Sigmoid colon (tissue), 7 donors: ENCODE data around the gene PGLYRP4. TPM values are rescaled to one million over a fixed set of nuclear protein-coding genes. Genes with fewer than 3 reads are reported as not detected.

ENCODE experiments used
- DNase-seq: peaks from one replicate; pipeline ENCODE4 v3.0.0-alpha.2; 2019
- H3K27ac ChIP-seq, 4 donors: fragments of 200-600 bp; sonication (generic); one replicate each; pipeline ENCODE4 v1.5.1; 2016 to 2019; ENCODE audit warnings: mild to moderate bottlenecking in 1 of 4
- H3K27me3 ChIP-seq, 3 donors: fragments of 200-600 bp; sonication (generic); one replicate each; pipeline ENCODE4 v1.5.1; 2019; ENCODE audit warnings: mild to moderate bottlenecking in 1 of 3
- H3K36me3 ChIP-seq, 4 donors: fragments of 200-600 bp; sonication (generic); one replicate each; pipeline ENCODE4 v1.5.1; 2016 to 2019
- H3K4me1 ChIP-seq, 4 donors: fragments of 200-600 bp; sonication (generic); one replicate each; pipeline ENCODE4 v1.5.1; 2017 to 2019
- H3K4me3 ChIP-seq, 4 donors: fragments of 200-600 bp; sonication (generic); one replicate each; pipeline ENCODE4 v1.5.1; 2017 to 2019; ENCODE audit warnings: mild to moderate bottlenecking in 2 of 4, moderate library complexity in 1 of 4
- H3K9me3 ChIP-seq, 4 donors: fragments of 200-600 bp in 3 of 4; sonication (generic) in 3 of 4; one replicate each; pipeline versions ENCODE4 v1.5.1 to v1.6.1; 2013 to 2019
- EP300 ChIP-seq, 4 donors: sonication (generic); formaldehyde crosslinking; IDR thresholded peaks; one replicate each; pipeline ENCODE4 v1.6.1; 2017; ENCODE audit warnings: antibody characterized with exemption in 4 of 4
- POLR2A ChIP-seq, 2 donors: fragments of 450-650 bp; IDR thresholded peaks; one replicate each; pipeline ENCODE4 v1.6.1; 2016; ENCODE audit warnings: antibody characterized with exemption in 2 of 2, mild to moderate bottlenecking in 2 of 2, moderate library complexity in 2 of 2
- POLR2AphosphoS5 ChIP-seq, 4 donors: sonication (generic); formaldehyde crosslinking; IDR thresholded peaks; one replicate each; pipeline ENCODE4 v1.6.1; 2017; ENCODE audit warnings: antibody characterized with exemption in 4 of 4
- WGBS, 2 donors: extraction: QIAGEN DNeasy Blood & Tissue Kit; methylation state at CpG; one replicate each; pipeline ENCODE4 v1.1.7; 2013; 5-methylcytosine and 5-hydroxymethylcytosine counted together
- intact Hi-C: fragments of 100-400 bp; cut with DNase I; formaldehyde crosslinking; loops from one replicate; pipeline ENCODE4 v1.15.1; 2023
- polyA plus RNA-seq, 3 donors: library from polyadenylated mRNA; stranded (reverse); fragments of 200-250 nt; gene quantifications; one replicate each; pipeline ENCODE4 v1.2.3, GENCODE V29; 2013
- total RNA-seq, 4 donors: library from RNA; depleted of rRNA; stranded (reverse); fragments of >200 nt; gene quantifications; one replicate each; pipeline ENCODE4 v1.1.0, GENCODE V29; 2016
- TF ChIP-seq, protein P1 (sequence below), 4 experiments: fragments of 450-650 bp in 3 of 4; fragments of 200-600 bp in 1 of 4; IDR thresholded peaks; one replicate each; pipeline ENCODE4 v1.5.1; 2016 to 2019; ENCODE audit warnings: antibody characterized with exemption in 4 of 4, mild to moderate bottlenecking in 3 of 4, moderate library complexity in 2 of 4
- donor health status: healthy with polysubstance abuse.
- donor health status: Bipolar disorder and iron deficiency.
- donor health status: healthy.

The PGLYRP4 gene
- total and polyA plus RNA-seq, 7 donors = 1.1 TPM; not detected in 6

DNA sequence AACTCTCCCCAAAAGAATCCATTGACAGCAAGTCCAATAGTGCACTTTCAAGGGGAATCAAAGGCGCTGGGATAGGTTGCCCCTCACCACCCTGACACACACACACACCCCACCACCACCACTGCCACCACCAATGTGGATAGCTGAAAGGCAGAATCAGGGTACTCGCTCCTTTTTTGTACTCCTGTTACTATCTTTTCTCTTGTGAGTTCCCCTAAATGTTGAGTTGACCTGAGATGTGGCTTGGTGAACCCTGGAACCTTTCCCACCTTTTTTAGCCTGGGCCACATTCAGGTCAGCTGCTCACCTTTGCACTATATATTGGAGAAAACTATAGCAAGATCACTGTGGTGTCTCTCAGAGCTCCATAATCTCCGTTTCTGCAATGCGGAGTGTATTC is 38.4 kb upstream of the PGLYRP4 start:
- intact Hi-C loops = no loop called here
- no peaks in the 10 kb centered on the region for H3K4me1 ChIP-seq
- H3K4me3 ChIP-seq = no peak overlapping the region
- WGBS, 2 donors = 93 to 94% methylated on average over 4 of the region's 4 CpGs
- no peaks in the 10 kb centered on the region for H3K27me3 ChIP-seq
- TF ChIP-seq EP300 (IDR thresholded peaks at IDR 0.05) (no peak), POLR2A (IDR thresholded peaks at IDR 0.05) (no peak), POLR2AphosphoS5 (IDR thresholded peaks at IDR 0.05) (no peak)
- TF ChIP-seq, protein P1, sequence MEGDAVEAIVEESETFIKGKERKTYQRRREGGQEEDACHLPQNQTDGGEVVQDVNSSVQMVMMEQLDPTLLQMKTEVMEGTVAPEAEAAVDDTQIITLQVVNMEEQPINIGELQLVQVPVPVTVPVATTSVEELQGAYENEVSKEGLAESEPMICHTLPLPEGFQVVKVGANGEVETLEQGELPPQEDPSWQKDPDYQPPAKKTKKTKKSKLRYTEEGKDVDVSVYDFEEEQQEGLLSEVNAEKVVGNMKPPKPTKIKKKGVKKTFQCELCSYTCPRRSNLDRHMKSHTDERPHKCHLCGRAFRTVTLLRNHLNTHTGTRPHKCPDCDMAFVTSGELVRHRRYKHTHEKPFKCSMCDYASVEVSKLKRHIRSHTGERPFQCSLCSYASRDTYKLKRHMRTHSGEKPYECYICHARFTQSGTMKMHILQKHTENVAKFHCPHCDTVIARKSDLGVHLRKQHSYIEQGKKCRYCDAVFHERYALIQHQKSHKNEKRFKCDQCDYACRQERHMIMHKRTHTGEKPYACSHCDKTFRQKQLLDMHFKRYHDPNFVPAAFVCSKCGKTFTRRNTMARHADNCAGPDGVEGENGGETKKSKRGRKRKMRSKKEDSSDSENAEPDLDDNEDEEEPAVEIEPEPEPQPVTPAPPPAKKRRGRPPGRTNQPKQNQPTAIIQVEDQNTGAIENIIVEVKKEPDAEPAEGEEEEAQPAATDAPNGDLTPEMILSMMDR (IDR thresholded peaks at IDR 0.05) = no peak
- H3K27ac ChIP-seq = peak overlapping the region in 1 of 4 donors; percentile 42
- H3K9me3 ChIP-seq = peaks cover 0 to 1% (median 0%) of the 10 kb centered on the region in 4 donors
- no peaks in the 10 kb centered on the region for H3K36me3 ChIP-seq
- DNase-seq = no peak

DNA sequence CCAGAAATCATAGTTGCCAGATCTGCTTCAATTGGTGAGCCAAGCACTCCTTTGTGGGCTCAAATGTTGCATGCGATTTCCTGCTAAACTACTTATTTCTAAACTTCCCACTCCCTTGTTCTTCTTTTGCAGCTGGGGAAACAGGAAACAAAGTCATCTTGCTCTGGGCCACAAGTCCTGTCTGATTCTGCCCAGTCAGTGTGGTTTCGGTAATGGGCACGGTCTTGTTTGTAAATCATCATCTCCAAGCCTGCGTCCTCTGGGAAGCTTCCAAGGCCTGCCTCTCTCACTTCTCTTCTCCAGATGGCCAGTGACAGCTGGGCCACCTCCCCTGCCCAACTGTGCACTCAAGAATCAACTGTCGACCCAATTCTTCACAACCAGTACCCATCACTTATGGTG is 37.9 kb upstream of the PGLYRP4 start:
- intact Hi-C loops = no loop called here
- TF ChIP-seq POLR2AphosphoS5 (IDR thresholded peaks at IDR 0.05) = no peak
- TF ChIP-seq POLR2A (IDR thresholded peaks at IDR 0.05) = no peak
- TF ChIP-seq EP300 (IDR thresholded peaks at IDR 0.05) = no peak
- TF ChIP-seq, protein P1 (IDR thresholded peaks at IDR 0.05) = no peak

DNA sequence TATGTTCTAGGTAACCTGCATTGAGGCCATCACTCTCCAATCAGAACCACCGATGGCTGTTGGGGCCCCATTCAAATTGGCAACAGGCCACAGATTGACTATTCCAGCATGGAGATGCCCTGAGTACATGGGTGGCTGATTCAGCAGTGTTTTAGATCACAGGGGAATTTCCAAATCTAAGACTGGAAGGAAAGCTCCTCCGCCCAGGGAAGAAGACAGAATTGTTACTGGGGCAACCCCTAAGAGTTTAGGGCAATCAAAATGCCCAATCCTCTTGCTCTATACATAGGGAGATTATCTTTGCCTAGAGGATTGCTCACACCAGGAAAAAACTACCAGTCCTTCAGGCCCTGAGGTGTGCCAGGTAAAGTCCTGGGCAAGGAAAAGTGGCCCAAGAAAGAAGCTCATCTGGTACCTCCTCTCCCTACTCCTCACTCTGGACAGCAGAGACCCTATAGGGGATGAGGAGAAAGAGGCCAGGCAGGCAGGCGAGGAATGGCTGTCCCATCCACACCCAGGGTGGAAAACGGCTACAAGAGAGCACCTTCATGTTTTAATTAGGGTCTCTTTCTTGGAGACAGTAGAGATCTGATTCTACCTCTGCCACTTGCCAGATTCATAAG is 36.4 kb upstream of the PGLYRP4 start:
- H3K9me3 ChIP-seq = peaks cover 0 to 1% (median 0%) of the 10 kb centered on the region in 4 donors
- no peaks in the 10 kb centered on the region for H3K36me3 ChIP-seq
- 78 to 84% methylated on average over 4 of the region's 4 CpGs for WGBS, 2 donors
- no peak for DNase-seq
- TF ChIP-seq POLR2AphosphoS5 (IDR thresholded peaks at IDR 0.05) (no peak), POLR2A (IDR thresholded peaks at IDR 0.05) (no peak), EP300 (IDR thresholded peaks at IDR 0.05) (no peak)
- TF ChIP-seq, protein P1 (IDR thresholded peaks at IDR 0.05) = no peak
- H3K27ac ChIP-seq = no peak overlapping the region
- no peaks in the 10 kb centered on the region for H3K4me1 ChIP-seq
- intact Hi-C loops = no loop called here
- no peak overlapping the region for H3K4me3 ChIP-seq
- H3K27me3 ChIP-seq = no peaks in the 10 kb centered on the region

More for the DNA sequence above, 37.9 kb upstream of the PGLYRP4 start:
- 56 to 73% methylated on average over 5 of the region's 5 CpGs for WGBS, 2 donors
- Histone ChIP-seq H3K9me3 (peaks cover 0 to 1% (median 0%) of the 10 kb centered on the region in 4 donors), H3K4me3 (no peak overlapping the region), H3K27ac (peak overlapping the region in 1 of 4 donors; percentile 42), H3K4me1 (no peaks in the 10 kb centered on the region), H3K27me3 (no peaks in the 10 kb centered on the region), H3K36me3 (no peaks in the 10 kb centered on the region)
- peak; percentile 80 for DNase-seq

DNA sequence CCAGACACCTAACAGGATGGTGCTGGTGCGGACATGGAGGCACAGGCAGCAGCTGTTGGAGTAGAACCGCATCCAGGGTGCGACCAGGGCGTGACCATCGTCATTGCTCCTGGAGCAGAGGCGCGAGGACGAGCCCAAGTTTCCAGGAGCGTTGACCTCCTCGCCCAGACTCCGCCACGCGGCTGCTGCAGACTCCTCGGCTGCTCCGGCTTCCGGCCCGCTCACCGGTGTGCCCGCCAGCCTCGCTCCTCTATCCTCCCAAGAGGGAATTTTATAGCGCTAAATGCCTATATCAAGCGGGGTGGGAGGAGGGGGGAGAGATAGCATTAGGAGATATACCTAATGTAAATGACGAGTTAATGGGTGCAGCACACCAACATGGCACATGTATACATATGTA is 32.1 kb upstream of the PGLYRP4 start:
- intact Hi-C loops = no loop called here
- no peaks in the 10 kb centered on the region for H3K27me3 ChIP-seq
- TF ChIP-seq POLR2A (IDR thresholded peaks at IDR 0.05) = no peak
- TF ChIP-seq, protein P1 (IDR thresholded peaks at IDR 0.05) = no peak
- TF ChIP-seq EP300 (IDR thresholded peaks at IDR 0.05) = no peak
- no peak for TF ChIP-seq POLR2AphosphoS5 (IDR thresholded peaks at IDR 0.05)
- H3K4me1 ChIP-seq = no peaks in the 10 kb centered on the region
- no peaks in the 10 kb centered on the region for H3K36me3 ChIP-seq
- H3K9me3 ChIP-seq = peaks cover 0 to 1% (median 0%) of the 10 kb centered on the region in 4 donors
- H3K4me3 ChIP-seq = no peak overlapping the region
- WGBS, 2 donors = 90 to 94% methylated on average over 23 of the region's 23 CpGs
- DNase-seq = no peak
- H3K27ac ChIP-seq = no peak overlapping the region

DNA sequence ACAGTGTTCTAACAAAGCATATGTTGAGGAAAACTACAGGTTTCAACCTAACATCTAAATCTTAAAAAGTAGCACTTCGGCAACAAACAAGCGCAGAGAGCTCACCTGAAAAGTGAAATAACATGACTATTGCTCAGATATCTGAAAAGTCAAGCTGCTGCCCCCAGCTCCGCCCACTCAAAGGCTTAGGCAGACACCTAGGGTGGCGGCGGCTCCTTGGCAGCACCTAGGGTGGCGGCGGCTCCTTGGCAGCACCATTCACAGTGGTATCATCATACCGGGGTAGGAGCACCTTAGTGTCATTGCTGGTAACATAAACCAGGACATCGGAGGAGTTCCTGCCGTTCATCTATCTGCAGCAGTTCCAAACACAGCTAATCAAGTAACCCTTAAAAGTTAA is 30.9 kb upstream of the PGLYRP4 start:
- intact Hi-C loops = no loop called here
- WGBS, 2 donors = 89 to 92% methylated on average over 10 of the region's 10 CpGs

More for the DNA sequence above, 30.9 kb upstream of the PGLYRP4 start:
- no peak for DNase-seq
- no peaks in the 10 kb centered on the region for H3K36me3 ChIP-seq
- H3K4me1 ChIP-seq = no peaks in the 10 kb centered on the region
- no peaks in the 10 kb centered on the region for H3K27me3 ChIP-seq
- peaks cover 0 to 1% (median 0%) of the 10 kb centered on the region in 4 donors for H3K9me3 ChIP-seq
- no peak overlapping the region for H3K27ac ChIP-seq
- TF ChIP-seq EP300 (IDR thresholded peaks at IDR 0.05) (no peak), POLR2AphosphoS5 (IDR thresholded peaks at IDR 0.05) (no peak), POLR2A (IDR thresholded peaks at IDR 0.05) (no peak)
- TF ChIP-seq, protein P1 (IDR thresholded peaks at IDR 0.05) = no peak
- H3K4me3 ChIP-seq = no peak overlapping the region
